Motor neuron (in vitro differentiated cells): ENCODE data around the gene TJP3. TPM values are rescaled to one million over a fixed set of nuclear protein-coding genes. Genes with fewer than 3 reads are reported as not detected.

Source experiments
- ATAC-seq, 8 experiments: fragments of 200-7000 bp; cut with Tn5 transposase; replicated peaks in 6 of 8; 2 replicates each; pipeline ENCODE4 v1.8.0; 2021; ENCODE audit warnings: mild to moderate bottlenecking in 8 of 8, moderate library complexity in 8 of 8
- H3K27ac ChIP-seq, 2 donors: fragments of 250-450 bp; sonication (Bioruptor Pico); 2 replicates each; pipeline ENCODE4 v1.9.0; 2021; ENCODE audit warnings: antibody characterized with exemption in 2 of 2, mild to moderate bottlenecking in 2 of 2, moderate library complexity in 1 of 2
- H3K4me1 ChIP-seq, 2 donors: fragments of 250-450 bp; sonication (Bioruptor Pico); replicated peaks in 1 of 2; 2 replicates each; pipeline ENCODE4 v1.6.1; 2021; ENCODE audit warnings: antibody characterized with exemption in 2 of 2, mild to moderate bottlenecking in 2 of 2, moderate library complexity in 1 of 2
- H3K4me3 ChIP-seq, 5 donors: fragments of 250-450 bp; sonication (Bioruptor Pico); 2 replicates each; pipeline ENCODE4 v1.9.0; 2021; ENCODE audit warnings: antibody characterized with exemption in 5 of 5, mild to moderate bottlenecking in 5 of 5, moderate library complexity in 4 of 5
- WGBS, 10 experiments: fragments of 450-650 bp; shearing (Covaris generic); methylation state at CpG; one replicate each; pipeline ENCODE4 v1.0.0; 2022; 5-methylcytosine and 5-hydroxymethylcytosine counted together
- in situ Hi-C, 9 experiments: fragments of 400-800 bp; cut with MboI; loops; one replicate each; pipeline ENCODE4 v1.15.0; 2021; ENCODE audit warnings: low sequenced_read_pairs in 9 of 9, low pct_unique_long_range_greater_than_20kb in 2 of 9; ENCODE audit not compliant: unreplicated experiment in 9 of 9
- total RNA-seq, 8 experiments: library from RNA; unstranded; fragments of 300-600 nt; gene quantifications; 2 replicates each; pipeline versions ENCODE4 v1.2.3 to v1.2.4, GENCODE V29; 2022

The TJP3 gene
- total RNA-seq, 8 experiments from 2014 or later = 0.41 to 7.4 (median 0.96) TPM; not detected in 3

DNA sequence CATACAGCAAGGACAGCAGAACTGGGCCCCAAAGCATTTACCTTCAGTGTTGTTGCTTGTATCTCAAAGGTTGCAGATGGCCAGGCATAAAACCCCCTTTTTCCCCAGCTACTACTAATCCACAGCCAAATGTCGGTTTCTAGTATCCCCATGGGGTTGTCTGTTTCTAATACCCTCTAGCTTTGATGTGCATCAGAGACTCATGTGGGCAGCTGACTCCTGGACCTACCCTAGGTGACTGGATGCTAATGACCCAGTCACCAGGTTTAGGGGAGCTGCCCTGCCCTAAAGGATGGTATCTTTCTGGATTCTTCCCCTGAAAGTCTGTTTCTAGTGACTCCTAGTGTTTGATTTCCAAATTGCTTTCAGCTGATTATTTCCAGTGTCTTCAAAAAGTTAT, 23.9 kb downstream of the TJP3 start:
- Histone ChIP-seq H3K4me1 (no peaks in the 10 kb centered on the region), H3K4me3 (no peak overlapping the region), H3K27ac (no peak overlapping the region)
- WGBS, 10 experiments = 60 to 100% (median 92%) methylated on average over 1 of the region's 1 CpG; no CpG with 5 or more reads in 6 of the 10 experiments
- ATAC-seq = no peak
- in situ Hi-C loops = no loop called here

DNA sequence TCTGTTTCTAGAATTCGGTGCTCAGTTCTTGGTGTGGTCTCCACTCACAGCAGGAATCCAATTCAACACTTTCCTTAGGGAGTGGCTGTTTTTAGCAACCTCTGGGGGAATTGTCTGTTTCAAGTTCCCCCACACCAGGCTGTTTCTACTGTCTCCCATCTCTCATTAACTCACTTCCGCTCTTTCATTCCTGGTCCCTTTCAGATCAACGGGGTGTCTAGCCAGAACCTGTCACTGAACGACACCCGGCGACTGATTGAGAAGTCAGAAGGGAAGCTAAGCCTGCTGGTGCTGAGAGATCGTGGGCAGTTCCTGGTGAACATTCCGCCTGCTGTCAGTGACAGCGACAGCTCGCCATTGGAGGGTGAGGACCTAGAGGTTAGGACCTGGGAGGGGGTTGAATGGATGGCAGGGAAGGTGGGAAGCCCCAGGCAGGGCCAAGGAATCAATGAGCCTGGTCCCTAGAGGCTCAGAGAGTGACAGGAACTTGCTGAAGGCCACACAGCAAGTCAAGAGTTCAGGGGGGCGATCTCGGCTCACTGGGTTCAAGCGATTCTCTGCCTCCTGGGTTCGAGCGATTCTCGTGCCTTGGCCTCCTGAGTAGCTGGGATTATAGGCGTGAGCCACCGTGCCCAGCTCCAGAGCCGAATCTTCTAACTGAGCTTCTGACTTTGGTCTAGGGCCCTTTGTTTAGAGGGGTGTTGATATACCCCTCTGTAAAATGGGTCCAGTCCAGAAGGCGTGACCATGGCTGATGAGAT, 25.5 kb downstream of the TJP3 start:
- Histone ChIP-seq H3K4me1 (no peaks in the 10 kb centered on the region), H3K27ac (no peak overlapping the region), H3K4me3 (no peak overlapping the region)
- in situ Hi-C loops = no loop called here
- ATAC-seq = no peak
- 36 to 100% (median 67%) methylated on average over 1 to 11 of the region's 20 CpGs; no CpG with 5 or more reads in 2 of the 10 experiments for WGBS, 10 experiments

DNA sequence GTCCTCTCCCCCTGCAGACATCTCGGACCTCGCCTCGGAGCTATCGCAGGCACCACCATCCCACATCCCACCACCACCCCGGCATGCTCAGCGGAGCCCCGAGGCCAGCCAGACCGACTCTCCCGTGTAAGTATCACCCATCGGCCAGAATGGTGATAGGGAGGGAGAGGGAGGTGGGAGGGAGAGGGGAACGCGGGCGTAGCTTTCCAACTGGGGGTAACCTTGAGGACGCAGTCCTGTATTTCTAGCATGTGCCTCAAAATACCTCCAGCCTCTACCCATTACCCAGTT, 26.1 kb downstream of the TJP3 start:
- H3K4me1 ChIP-seq = no peaks in the 10 kb centered on the region
- no CpG with 5 or more reads among the region's 14 CpGs for WGBS, 10 experiments
- no peak for ATAC-seq
- in situ Hi-C loops = no loop called here
- no peak overlapping the region for H3K4me3 ChIP-seq
- H3K27ac ChIP-seq = no peak overlapping the region

DNA sequence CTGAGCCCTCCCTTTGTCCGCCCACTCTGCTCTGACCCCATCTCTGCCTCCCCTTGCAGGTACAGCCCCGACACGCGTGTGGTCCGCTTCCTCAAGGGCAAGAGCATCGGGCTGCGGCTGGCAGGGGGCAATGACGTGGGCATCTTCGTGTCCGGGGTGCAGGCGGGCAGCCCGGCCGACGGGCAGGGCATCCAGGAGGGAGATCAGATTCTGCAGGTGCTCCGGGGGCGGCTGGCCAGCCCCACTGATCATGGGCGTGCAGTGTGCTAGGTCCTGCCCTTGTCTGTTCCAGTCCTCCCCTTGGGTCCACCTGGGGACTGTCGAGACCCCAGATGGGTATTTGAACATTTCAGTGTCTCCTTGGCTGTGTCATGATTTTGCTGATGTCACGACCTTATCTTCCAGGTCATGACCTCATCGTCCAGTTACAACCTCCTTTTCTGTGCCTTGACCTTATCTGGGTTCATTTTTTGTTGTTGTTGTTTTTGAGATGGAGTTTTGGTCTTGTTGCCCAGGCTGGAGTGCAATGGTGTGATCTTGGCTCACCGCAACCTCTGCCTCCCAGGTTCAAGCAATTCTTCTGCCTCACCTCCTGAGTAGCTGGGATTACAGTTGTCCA, 28.0 kb downstream of the TJP3 start:
- in situ Hi-C loops = no loop called here
- H3K27ac ChIP-seq = no peak overlapping the region
- no peak overlapping the region for H3K4me3 ChIP-seq
- 40 to 100% (median 70%) methylated on average over 1 to 18 of the region's 21 CpGs; no CpG with 5 or more reads in 3 of the 10 experiments for WGBS, 10 experiments
- ATAC-seq = no peak
- no peaks in the 10 kb centered on the region for H3K4me1 ChIP-seq

DNA sequence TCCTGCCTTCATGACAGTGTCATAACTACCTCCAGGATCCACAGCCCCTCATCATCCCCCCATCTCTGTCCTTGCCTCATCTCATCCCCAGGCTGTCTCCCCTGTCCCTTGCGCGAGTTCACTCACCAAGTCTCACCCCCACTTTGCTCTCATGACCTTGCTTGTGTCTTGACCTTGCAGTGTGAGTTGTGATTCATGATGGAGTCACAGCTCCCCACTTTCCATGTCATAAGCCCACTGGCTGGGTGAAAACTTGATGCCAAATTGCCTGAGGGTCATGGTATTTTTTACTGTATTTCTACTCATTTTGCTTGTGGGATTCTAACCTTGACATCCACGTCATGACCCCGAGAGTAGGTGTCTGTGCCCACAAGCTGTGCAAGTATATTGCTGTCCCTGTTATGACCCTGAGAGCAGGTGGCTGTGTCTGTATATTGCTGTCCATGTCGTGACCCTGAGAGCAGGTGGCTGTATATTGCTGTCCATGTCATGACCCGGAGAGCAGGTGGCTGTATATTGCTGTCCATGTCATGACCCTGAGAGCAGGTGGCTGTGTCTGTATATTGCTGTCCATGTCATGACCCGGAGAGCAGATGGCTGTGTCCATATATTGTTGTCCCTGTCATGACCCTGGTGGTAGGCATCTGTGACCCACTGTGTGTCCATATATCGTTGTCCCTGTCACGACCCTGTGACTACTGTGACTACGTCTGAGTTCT, 29.5 kb downstream of the TJP3 start:
- in situ Hi-C loops = no loop called here
- Histone ChIP-seq H3K4me1 (no peaks in the 10 kb centered on the region), H3K4me3 (no peak overlapping the region), H3K27ac (no peak overlapping the region)
- WGBS, 10 experiments = 47 to 93% (median 62%) methylated on average over 3 to 7 of the region's 10 CpGs; no CpG with 5 or more reads in 4 of the 10 experiments
- no peak for ATAC-seq

DNA sequence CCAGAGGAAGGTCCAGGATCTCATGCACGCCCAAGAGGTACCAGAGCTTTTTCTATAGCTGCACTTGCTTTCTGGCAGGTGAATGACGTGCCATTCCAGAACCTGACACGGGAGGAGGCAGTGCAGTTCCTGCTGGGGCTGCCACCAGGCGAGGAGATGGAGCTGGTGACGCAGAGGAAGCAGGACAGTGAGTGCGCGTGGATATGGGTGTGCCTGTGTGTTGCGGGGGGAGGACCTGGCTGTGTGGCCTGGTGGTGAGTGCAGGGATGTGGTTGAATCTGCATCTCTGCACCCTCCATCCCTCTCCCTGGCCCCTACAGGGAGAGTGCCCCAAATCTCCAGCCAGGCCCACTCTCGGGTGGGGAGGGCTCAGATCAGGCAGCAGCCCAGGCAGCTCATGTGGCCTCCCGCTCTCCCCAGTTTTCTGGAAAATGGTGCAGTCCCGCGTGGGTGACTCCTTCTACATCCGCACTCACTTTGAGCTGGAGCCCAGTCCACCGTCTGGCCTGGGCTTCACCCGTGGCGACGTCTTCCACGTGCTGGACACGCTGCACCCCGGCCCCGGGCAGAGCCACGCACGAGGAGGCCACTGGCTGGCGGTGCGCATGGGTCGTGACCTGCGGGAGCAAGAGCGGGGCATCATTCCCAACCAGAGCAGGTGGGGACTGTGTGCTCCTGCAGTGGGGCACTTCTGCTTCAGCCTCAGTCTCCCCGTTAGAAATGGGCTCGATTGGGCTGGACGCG, 30.5 kb downstream of the TJP3 start:
- H3K4me1 ChIP-seq = no peaks in the 10 kb centered on the region
- H3K27ac ChIP-seq = no peak overlapping the region
- in situ Hi-C loops = no loop called here
- WGBS, 10 experiments = 20 to 91% (median 68%) methylated on average over 1 to 14 of the region's 32 CpGs; no CpG with 5 or more reads in 2 of the 10 experiments
- no peak for ATAC-seq
- H3K4me3 ChIP-seq = no peak overlapping the region

DNA sequence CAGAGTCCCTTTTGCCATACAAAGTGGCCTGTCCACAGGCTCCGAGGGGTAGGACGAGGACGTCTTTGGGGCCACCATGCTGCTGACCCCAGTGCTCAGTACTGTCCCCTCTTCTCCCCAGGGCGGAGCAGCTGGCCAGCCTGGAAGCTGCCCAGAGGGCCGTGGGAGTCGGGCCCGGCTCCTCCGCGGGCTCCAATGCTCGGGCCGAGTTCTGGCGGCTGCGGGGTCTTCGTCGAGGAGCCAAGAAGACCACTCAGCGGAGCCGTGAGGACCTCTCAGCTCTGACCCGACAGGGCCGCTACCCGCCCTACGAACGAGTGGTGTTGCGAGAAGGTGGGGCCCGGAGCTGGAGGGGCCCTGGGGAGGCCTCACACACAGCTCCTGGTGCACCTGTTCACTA, 32.2 kb downstream of the TJP3 start:
- 77 to 100% (median 82%) methylated on average over 1 to 14 of the region's 24 CpGs; no CpG with 5 or more reads in 5 of the 10 experiments for WGBS, 10 experiments
- ATAC-seq = no peak
- no peak overlapping the region for H3K27ac ChIP-seq
- no peaks in the 10 kb centered on the region for H3K4me1 ChIP-seq
- in situ Hi-C loops = no loop called here
- no peak overlapping the region for H3K4me3 ChIP-seq

DNA sequence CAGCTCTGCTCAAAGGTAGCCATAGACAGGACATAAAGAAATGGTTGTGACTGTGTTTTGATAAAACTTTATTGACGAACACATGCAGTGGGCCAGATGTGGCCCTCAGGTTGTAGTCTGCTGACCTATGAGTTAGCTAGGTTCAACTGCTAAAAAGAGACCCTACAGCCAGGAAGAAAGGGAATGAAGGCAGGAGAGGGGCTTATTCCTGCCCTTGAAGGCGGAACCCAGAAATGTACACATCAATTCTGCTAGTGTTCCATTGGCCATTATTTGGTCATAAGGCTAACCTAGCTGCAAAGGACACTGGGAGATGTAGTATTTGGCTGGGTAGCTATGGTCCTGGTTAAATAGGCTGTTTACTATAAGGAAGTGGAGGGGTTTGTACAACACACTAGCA, 35.3 kb downstream of the TJP3 start:
- peak in 1 of 8 experiments; percentile 56 for ATAC-seq
- Histone ChIP-seq H3K4me1 (no peaks in the 10 kb centered on the region), H3K4me3 (no peak overlapping the region), H3K27ac (no peak overlapping the region)
- in situ Hi-C loops = no loop called here
- WGBS, 10 experiments = 20 to 100% (median 84%) methylated on average over 1 to 2 of the region's 2 CpGs; no CpG with 5 or more reads in 6 of the 10 experiments

DNA sequence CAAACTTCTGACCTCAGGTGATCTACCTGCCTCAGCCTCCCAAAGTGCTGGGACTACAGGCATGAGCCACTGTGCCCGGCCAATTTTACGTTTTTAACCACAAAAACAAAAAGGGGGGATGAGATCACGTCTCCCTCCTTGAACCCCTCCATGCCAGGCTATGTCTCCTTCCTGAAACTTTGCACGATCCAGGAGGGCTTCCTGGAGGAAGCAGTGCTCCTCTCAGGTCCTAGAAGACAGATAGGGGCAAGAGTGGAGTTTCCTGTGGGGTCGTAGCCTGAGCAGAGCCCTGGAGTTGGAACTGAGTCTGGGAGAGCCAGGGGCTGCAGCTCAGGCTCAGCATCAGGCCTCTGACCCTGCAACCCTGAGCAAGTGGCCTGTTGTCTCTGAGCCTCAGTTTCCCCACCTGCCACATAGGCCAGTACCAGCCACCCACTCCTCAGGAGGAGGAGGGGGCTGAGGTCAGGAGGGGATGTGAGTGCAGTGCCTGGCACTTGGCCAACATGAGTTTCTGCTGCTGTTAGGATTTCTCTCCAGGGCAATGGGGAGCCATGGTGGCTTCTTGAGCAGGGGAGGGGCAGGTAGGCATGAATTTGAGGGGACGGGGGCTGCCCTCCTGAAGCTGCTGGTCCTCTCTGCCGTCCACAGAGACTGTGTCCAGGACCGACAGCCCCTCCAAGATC, 37.3 kb downstream of the TJP3 start:
- ATAC-seq = no peak
- in situ Hi-C loops = no loop called here
- Histone ChIP-seq H3K4me1 (no peaks in the 10 kb centered on the region), H3K4me3 (no peak overlapping the region), H3K27ac (no peak overlapping the region)
- 0 to 75% (median 43%) methylated on average over 1 to 5 of the region's 8 CpGs; no CpG with 5 or more reads in 6 of the 10 experiments for WGBS, 10 experiments

DNA sequence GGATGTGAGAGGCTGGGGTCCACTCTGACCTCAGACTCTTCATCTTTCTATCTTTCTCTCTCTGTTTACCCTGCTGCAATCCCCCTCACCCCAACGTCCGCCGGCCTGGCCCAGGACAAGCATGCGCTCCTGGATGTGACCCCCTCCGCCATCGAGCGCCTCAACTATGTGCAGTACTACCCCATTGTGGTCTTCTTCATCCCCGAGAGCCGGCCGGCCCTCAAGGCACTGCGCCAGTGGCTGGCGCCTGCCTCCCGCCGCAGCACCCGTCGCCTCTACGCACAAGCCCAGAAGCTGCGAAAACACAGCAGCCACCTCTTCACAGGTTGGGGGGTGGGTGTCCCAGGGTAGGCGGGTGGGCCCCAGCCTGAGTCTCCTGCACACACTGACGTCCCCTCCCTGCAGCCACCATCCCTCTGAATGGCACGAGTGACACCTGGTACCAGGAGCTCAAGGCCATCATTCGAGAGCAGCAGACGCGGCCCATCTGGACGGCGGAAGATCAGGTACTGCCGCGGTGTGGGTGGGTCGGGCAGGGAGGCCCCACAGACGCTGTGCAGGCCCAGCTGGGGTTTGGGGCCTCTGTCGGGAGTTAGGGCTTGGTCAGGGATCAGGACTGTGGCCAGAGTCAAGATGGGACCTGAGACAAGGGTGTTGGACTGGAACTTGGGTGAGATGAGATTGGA, 38.3 kb downstream of the TJP3 start:
- ATAC-seq = peak in 2 of 8 experiments; percentile 8 to 12
- Histone ChIP-seq H3K4me3 (no peak overlapping the region), H3K4me1 (no peaks in the 10 kb centered on the region), H3K27ac (no peak overlapping the region)
- WGBS, 10 experiments = 62 to 89% (median 76%) methylated on average over 1 to 11 of the region's 31 CpGs; no CpG with 5 or more reads in 6 of the 10 experiments
- in situ Hi-C loops = no loop called here

DNA sequence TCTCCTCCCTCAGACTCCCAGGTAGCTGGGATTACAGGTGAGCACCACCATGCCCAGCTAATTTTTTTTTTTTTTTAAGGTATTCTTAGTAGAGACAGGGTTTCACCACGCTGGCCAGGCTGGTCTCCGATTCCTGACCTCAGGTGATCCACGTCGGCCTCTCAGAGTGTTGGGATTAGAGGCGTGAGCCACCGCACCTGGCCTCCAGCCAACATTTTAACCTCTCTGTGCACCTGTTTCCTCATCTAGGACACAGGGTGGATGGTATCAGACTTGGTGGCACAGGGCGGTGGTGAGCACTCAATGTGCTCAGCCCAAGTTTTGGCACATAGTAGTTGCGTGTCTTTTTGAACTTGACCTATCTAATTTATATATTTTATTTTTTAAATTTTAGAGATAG, 40.8 kb downstream of the TJP3 start:
- WGBS, 10 experiments = 80 to 100% (median 95%) methylated on average over 2 to 7 of the region's 8 CpGs; no CpG with 5 or more reads in 6 of the 10 experiments
- no peak for ATAC-seq
- Histone ChIP-seq H3K4me1 (no peaks in the 10 kb centered on the region), H3K27ac (no peak overlapping the region), H3K4me3 (no peak overlapping the region)
- in situ Hi-C loops = no loop called here

DNA sequence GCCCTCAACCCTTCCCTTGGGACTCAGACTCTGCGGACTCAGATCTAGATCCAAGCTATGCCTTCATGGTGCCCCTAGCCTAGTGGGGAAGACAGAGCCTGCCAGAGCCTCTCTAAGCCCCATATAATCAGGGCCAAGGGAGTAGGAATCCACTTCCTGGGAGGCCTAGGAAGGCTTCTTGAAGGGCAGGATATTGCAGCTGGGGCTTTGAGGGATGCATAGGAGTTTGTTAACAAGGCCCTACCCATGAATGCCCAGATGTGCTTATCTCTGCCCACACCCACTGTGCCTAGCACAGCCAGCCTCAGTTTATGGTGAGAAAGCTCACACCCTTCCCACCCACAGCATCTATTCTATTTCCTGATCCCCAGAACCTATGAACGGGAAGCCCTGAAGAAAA, 42.0 kb downstream of the TJP3 start:
- no peaks in the 10 kb centered on the region for H3K4me1 ChIP-seq
- 90 to 100% methylated on average over 1 to 2 of the region's 2 CpGs; no CpG with 5 or more reads in 8 of the 10 experiments for WGBS, 10 experiments
- no peak overlapping the region for H3K27ac ChIP-seq
- in situ Hi-C loops = no loop called here
- no peak overlapping the region for H3K4me3 ChIP-seq
- ATAC-seq = no peak
